ENCODE results near the gene PODNL1. TPM values are rescaled to one million over a fixed set of nuclear protein-coding genes. Genes with fewer than 3 reads are reported as not detected.

PODNL1 gene
- total RNA-seq, 2 donors from 2014 or later, result 0.66 TPM; not detected in 1

DNA sequence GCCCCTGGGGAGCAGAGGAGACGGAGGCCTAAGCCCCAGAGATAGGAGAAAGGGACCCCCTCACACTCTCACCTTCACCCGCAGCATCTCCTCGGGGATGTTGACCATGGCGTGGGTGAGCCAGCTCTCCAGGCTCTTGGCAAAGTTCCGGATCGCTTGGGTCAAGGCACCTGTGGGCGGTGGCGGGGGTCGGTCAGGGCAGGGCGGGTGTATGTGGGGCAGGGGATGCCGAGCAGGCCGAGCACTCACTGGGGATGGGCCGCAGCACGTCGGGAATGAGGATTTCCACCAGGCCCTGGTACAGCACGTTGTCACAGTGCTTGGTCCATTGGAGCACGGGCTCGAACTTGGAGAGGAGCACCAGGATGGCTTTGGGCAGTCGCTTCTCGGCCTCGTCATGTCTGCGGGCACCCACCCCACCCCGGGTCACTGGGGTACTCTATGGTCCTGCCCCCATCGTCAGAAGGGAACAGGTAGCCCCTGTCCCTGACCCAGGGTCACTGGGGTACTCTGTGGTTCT, 27.2 kb upstream of the PODNL1 start:
- no peaks in the 10 kb centered on the region for H3K9me3 ChIP-seq
- 91 to 95% methylated on average over 14 to 22 of the region's 24 CpGs for WGBS, 2 donors
- ATAC-seq (no peak), DNase-seq (no peak)
- no peaks in the 10 kb centered on the region for H3K27me3 ChIP-seq
- TF ChIP-seq, protein P1, sequence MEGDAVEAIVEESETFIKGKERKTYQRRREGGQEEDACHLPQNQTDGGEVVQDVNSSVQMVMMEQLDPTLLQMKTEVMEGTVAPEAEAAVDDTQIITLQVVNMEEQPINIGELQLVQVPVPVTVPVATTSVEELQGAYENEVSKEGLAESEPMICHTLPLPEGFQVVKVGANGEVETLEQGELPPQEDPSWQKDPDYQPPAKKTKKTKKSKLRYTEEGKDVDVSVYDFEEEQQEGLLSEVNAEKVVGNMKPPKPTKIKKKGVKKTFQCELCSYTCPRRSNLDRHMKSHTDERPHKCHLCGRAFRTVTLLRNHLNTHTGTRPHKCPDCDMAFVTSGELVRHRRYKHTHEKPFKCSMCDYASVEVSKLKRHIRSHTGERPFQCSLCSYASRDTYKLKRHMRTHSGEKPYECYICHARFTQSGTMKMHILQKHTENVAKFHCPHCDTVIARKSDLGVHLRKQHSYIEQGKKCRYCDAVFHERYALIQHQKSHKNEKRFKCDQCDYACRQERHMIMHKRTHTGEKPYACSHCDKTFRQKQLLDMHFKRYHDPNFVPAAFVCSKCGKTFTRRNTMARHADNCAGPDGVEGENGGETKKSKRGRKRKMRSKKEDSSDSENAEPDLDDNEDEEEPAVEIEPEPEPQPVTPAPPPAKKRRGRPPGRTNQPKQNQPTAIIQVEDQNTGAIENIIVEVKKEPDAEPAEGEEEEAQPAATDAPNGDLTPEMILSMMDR (IDR thresholded peaks at IDR 0.05), result no peak
- TF ChIP-seq POLR2A (IDR thresholded peaks at IDR 0.05), result no peak
- H3K4me3 ChIP-seq, result no peak overlapping the region
- H3K4me1 ChIP-seq, result no peaks in the 10 kb centered on the region
- H3K36me3 ChIP-seq (replicated peaks in 1 of 2; ENCODE audit: insufficient read depth in 1 of 2, low read depth in 2 of 2), result peaks cover 23 to 26% of the 10 kb centered on the region in 2 donors
- H3K27ac ChIP-seq, result no peak overlapping the region
- intact Hi-C loops (cut with DNase I), result no loop called here

GRCh38 chr19:13964776-13965175, 26.6 kb upstream of the PODNL1 start:
- intact Hi-C loops (cut with DNase I), result no loop called here
- no peak for ATAC-seq
- Histone ChIP-seq H3K27ac (no peak overlapping the region), H3K4me1 (no peaks in the 10 kb centered on the region), H3K4me3 (no peak overlapping the region), H3K9me3 (no peaks in the 10 kb centered on the region), H3K36me3 (replicated peaks in 1 of 2; ENCODE audit: insufficient read depth in 1 of 2, low read depth in 2 of 2) (peaks cover 21 to 26% of the 10 kb centered on the region in 2 donors), H3K27me3 (no peaks in the 10 kb centered on the region)
- no peak for DNase-seq
- no peak for TF ChIP-seq POLR2A (IDR thresholded peaks at IDR 0.05)
- TF ChIP-seq, protein P1 (IDR thresholded peaks at IDR 0.05), result no peak
- WGBS, 2 donors, result 84 to 89% methylated on average over 5 of the region's 5 CpGs

GRCh38 chr19:13963603-13964105, 25.4 kb upstream of the PODNL1 start:
- DNase-seq, result no peak
- intact Hi-C loops (cut with DNase I), result no loop called here
- no peak overlapping the region for H3K27ac ChIP-seq
- no peaks in the 10 kb centered on the region for H3K4me1 ChIP-seq
- no peak for ATAC-seq
- no peaks in the 10 kb centered on the region for H3K9me3 ChIP-seq
- peaks cover 10 to 20% of the 10 kb centered on the region in 2 donors for H3K36me3 ChIP-seq (replicated peaks in 1 of 2; ENCODE audit: insufficient read depth in 1 of 2, low read depth in 2 of 2)
- no peak overlapping the region for H3K4me3 ChIP-seq
- H3K27me3 ChIP-seq, result no peaks in the 10 kb centered on the region
- 92 to 98% methylated on average over 30 to 33 of the region's 48 CpGs for WGBS, 2 donors
- TF ChIP-seq, protein P1 (IDR thresholded peaks at IDR 0.05), result no peak
- no peak for TF ChIP-seq POLR2A (IDR thresholded peaks at IDR 0.05)

GRCh38 chr19:13962699-13963602, 24.7 kb upstream of the PODNL1 start:
- no peak for ATAC-seq
- intact Hi-C loops (cut with DNase I), result no loop called here
- no peaks in the 10 kb centered on the region for H3K27me3 ChIP-seq
- no peaks in the 10 kb centered on the region for H3K4me1 ChIP-seq
- H3K27ac ChIP-seq, result no peak overlapping the region
- no peak for TF ChIP-seq POLR2A (IDR thresholded peaks at IDR 0.05)
- TF ChIP-seq, protein P1 (IDR thresholded peaks at IDR 0.05), result no peak
- DNase-seq, result no peak
- no peaks in the 10 kb centered on the region for H3K9me3 ChIP-seq
- no peak overlapping the region for H3K4me3 ChIP-seq
- peaks cover 6 to 16% of the 10 kb centered on the region in 2 donors for H3K36me3 ChIP-seq (replicated peaks in 1 of 2; ENCODE audit: insufficient read depth in 1 of 2, low read depth in 2 of 2)
- 88 to 90% methylated on average over 42 to 69 of the region's 89 CpGs for WGBS, 2 donors
